Gastrocnemius medialis (tissue), 4 donors: ENCODE data around the gene ZNF160. TPM values are rescaled to one million over a fixed set of nuclear protein-coding genes. Genes with fewer than 3 reads are reported as not detected.

Experiments
- ATAC-seq, 2 donors: fragments of 150-250 bp; one replicate each; pipeline ENCODE4 v1.9.1; 2016
- DNase-seq, 2 donors: peaks; one replicate each; pipeline ENCODE4 v3.0.0-alpha.2; 2019
- H3K27ac ChIP-seq, 4 donors: fragments of 200-600 bp; sonication (generic); 1 replicate in 1 of 4; 2 replicates in 3 of 4; pipeline ENCODE4 v1.5.1; 2016 to 2018; ENCODE audit warnings: mild to moderate bottlenecking in 2 of 4, moderate library complexity in 1 of 4
- H3K27me3 ChIP-seq, 3 donors: fragments of 200-600 bp; sonication (generic) in 2 of 3; 1 replicate in 1 of 3; 2 replicates in 2 of 3; pipeline versions ENCODE4 v1.5.1 to v1.6.0; 2016 to 2019; ENCODE audit warnings: mild to moderate bottlenecking in 1 of 3, moderate library complexity in 1 of 3
- H3K36me3 ChIP-seq, 2 donors: fragments of 200-600 bp; sonication (generic) in 1 of 2; one replicate each; pipeline ENCODE4 v1.5.1; 2017 to 2018
- H3K4me1 ChIP-seq, 2 donors: fragments of 200-600 bp; sonication (generic) in 1 of 2; one replicate each; pipeline ENCODE4 v1.5.1; 2016 to 2017; ENCODE audit warnings: mild to moderate bottlenecking in 2 of 2
- H3K4me3 ChIP-seq, 4 donors: fragments of 200-600 bp; sonication (generic) in 3 of 4; 1 replicate in 1 of 4; 2 replicates in 3 of 4; pipeline ENCODE4 v1.5.1; 2016 to 2019; ENCODE audit warnings: mild to moderate bottlenecking in 2 of 4
- H3K9me3 ChIP-seq, 3 donors: fragments of 200-600 bp; sonication (generic) in 2 of 3; 1 replicate in 1 of 3; 2 replicates in 2 of 3; pipeline ENCODE4 v1.5.1; 2016 to 2019
- POLR2A ChIP-seq, 2 donors: fragments of 450-650 bp; IDR thresholded peaks; one replicate each; pipeline ENCODE4 v1.6.1; 2017; ENCODE audit warnings: antibody characterized with exemption in 2 of 2, mild to moderate bottlenecking in 2 of 2, moderate library complexity in 2 of 2
- in situ Hi-C, 4 donors: fragments of 200-750 bp; cut with MboI; loops; one replicate each; pipeline versions ENCODE4 v1.15.0 to v1.8.0; 2017; ENCODE audit warnings: low sequenced_read_pairs in 4 of 4
- intact Hi-C: fragments of 100-400 bp; cut with DNase I; formaldehyde crosslinking; loops from one replicate; pipeline ENCODE4 v1.15.1; 2023; ENCODE audit warnings: low total_unique reads
- total RNA-seq, 4 donors: library from RNA; depleted of rRNA; stranded (reverse); fragments of >200 nt; gene quantifications; one replicate each; pipeline versions ENCODE4 v1.1.0 to v1.2.3, GENCODE V29; 2016
- TF ChIP-seq, protein P1 (sequence below), 5 experiments: fragments of 450-650 bp in 3 of 5; fragments of 200-600 bp in 2 of 5; sonication (generic) in 2 of 5; IDR thresholded peaks in 4 of 5; conservative IDR thresholded peaks in 1 of 5; 1 replicate in 4 of 5; 2 replicates in 1 of 5; pipeline ENCODE4 v1.5.1; 2016 to 2019; ENCODE audit warnings: antibody characterized with exemption in 5 of 5, mild to moderate bottlenecking in 3 of 5, moderate library complexity in 3 of 5

ZNF160 gene
- total RNA-seq, 4 donors from 2014 or later: 8.3 to 20.7 (median 11.9) TPM

DNA sequence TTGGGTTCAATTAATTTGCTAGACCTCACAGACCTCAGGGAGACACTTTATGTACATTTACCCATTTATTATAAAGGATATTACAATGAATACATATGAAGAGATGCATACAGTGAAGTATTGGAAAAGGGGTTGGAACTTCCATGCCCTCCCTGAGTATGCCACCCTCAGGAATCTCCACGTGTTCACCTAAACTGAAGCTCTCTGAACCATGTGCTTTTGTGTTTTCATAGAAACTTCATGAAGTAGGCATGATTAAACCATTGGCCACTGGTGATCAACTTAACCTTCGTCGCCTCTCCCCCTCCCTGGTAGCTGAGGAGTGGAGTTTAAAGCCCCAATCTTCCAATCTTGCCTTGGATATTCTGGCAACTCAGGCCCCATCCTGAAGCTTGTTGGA, 20.3 kb downstream of the ZNF160 start:
- Histone ChIP-seq H3K36me3 (peaks cover 0 to 64% of the 10 kb centered on the region in 2 donors), H3K9me3 (peaks cover 0 to 4% (median 3%) of the 10 kb centered on the region in 3 donors), H3K4me1 (peaks cover 0 to 6% of the 10 kb centered on the region in 2 donors), H3K27ac (peak overlapping the region in 1 of 4 donors; percentile 3), H3K4me3 (no peak overlapping the region), H3K27me3 (no peaks in the 10 kb centered on the region)
- DNase-seq: no peak
- TF ChIP-seq, protein P1, sequence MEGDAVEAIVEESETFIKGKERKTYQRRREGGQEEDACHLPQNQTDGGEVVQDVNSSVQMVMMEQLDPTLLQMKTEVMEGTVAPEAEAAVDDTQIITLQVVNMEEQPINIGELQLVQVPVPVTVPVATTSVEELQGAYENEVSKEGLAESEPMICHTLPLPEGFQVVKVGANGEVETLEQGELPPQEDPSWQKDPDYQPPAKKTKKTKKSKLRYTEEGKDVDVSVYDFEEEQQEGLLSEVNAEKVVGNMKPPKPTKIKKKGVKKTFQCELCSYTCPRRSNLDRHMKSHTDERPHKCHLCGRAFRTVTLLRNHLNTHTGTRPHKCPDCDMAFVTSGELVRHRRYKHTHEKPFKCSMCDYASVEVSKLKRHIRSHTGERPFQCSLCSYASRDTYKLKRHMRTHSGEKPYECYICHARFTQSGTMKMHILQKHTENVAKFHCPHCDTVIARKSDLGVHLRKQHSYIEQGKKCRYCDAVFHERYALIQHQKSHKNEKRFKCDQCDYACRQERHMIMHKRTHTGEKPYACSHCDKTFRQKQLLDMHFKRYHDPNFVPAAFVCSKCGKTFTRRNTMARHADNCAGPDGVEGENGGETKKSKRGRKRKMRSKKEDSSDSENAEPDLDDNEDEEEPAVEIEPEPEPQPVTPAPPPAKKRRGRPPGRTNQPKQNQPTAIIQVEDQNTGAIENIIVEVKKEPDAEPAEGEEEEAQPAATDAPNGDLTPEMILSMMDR (IDR thresholded peaks at IDR 0.05 in 4 of 5, conservative IDR thresholded peaks at IDR 0.05 in 1 of 5): no peak
- TF ChIP-seq POLR2A (IDR thresholded peaks at IDR 0.05): no peak
- intact Hi-C loops: no loop called here
- no peak for ATAC-seq
- in situ Hi-C loops: no loop called here

DNA sequence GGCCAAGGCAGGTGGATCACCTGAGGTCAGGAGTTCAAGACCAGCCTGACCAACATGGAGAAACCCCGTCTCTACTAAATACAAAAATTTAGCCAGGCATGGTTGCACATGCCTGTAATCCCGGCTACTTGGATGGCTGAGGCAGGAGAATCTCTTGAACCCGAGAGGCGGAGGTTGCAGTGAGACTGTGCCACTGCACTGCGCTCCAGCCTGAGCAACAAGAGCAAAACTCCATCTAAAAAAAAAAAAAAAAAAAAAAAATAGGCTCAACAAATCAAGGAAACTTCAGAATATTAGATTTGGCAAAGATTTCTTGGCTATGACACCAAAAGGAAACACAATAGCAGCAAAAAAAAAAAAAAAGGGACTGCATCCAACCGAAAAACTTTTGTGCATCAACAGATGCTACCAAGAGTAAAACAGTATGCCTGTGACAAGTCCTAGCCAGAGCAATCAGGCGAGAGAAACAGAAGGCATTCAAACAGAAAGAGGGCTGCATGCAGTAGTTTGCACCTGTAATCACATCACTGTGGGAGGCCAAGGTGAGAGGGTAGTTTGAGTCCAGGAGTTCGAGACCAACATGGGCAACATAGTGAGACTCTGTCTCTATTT, 23.8 kb downstream of the ZNF160 start:
- intact Hi-C loops (no loop called here), in situ Hi-C loops (no loop called here)
- no peaks in the 10 kb centered on the region for H3K27me3 ChIP-seq
- ATAC-seq (peak in 1 of 2 donors; percentile 12), DNase-seq (no peak)
- no peak overlapping the region for H3K4me3 ChIP-seq
- peak overlapping the region in 3 of 4 donors; percentile 51 to 62 (median 61) for H3K27ac ChIP-seq
- peaks cover 0 to 4% (median 3%) of the 10 kb centered on the region in 3 donors for H3K9me3 ChIP-seq
- TF ChIP-seq, protein P1 (IDR thresholded peaks at IDR 0.05 in 4 of 5, conservative IDR thresholded peaks at IDR 0.05 in 1 of 5): no peak
- no peak for TF ChIP-seq POLR2A (IDR thresholded peaks at IDR 0.05)
- H3K4me1 ChIP-seq: peaks cover 0 to 2% of the 10 kb centered on the region in 2 donors
- H3K36me3 ChIP-seq: peaks cover 0 to 63% of the 10 kb centered on the region in 2 donors

DNA sequence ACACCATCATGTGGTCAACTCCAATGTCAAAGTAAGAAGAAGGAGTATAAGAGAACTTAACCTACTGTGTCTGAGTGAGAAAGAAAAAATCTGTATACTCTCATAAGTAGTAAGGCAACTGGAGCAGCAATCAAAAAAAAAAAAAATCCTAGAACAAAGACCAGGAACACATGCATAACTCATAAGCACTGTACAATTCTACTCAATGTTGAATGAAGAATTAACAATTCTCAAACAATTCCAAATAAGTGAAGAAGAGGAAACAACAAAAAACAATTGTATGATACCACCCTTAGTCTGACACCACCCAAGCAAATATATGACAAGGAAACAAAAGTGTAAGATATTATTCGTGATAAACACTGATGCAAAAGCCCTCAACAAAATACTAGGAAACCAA, 24.6 kb downstream of the ZNF160 start:
- Histone ChIP-seq H3K27me3 (no peaks in the 10 kb centered on the region), H3K9me3 (peaks cover 0 to 4% (median 3%) of the 10 kb centered on the region in 3 donors), H3K4me3 (no peak overlapping the region), H3K4me1 (peaks cover 0 to 2% of the 10 kb centered on the region in 2 donors), H3K36me3 (peaks cover 0 to 63% of the 10 kb centered on the region in 2 donors), H3K27ac (peak overlapping the region; percentile 10 to 62 (median 56))
- ATAC-seq (peak in 1 of 2 donors; percentile 50), DNase-seq (no peak)
- intact Hi-C loops (no loop called here), in situ Hi-C loops (no loop called here)
- TF ChIP-seq POLR2A (IDR thresholded peaks at IDR 0.05): no peak
- TF ChIP-seq, protein P1 (IDR thresholded peaks at IDR 0.05 in 4 of 5, conservative IDR thresholded peaks at IDR 0.05 in 1 of 5): no peak

DNA sequence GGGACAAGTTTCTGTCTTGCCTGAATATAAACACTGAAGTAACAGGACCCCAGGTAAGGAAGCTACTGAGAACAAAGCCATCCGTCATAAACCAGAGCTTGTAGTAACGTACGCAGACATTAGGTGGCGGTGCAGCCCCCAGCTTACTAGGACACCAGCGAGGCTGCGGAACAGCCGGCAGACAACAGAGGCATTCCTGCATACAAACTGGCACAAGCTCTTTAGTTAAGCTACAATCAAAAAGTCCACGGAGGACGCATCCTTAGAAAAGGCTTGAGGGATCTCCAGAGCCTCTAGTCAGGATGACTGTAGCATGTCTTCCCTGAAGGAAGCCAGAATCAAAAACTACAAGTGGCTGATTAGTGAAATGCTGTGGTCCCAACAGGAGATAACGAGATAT, 26.2 kb downstream of the ZNF160 start:
- in situ Hi-C loops: no loop called here
- peaks cover 4 to 65% of the 10 kb centered on the region in 2 donors for H3K36me3 ChIP-seq
- H3K4me1 ChIP-seq: peaks cover 0 to 2% of the 10 kb centered on the region in 2 donors
- DNase-seq (peak in 1 of 2 donors; percentile 14), ATAC-seq (no peak)
- no peaks in the 10 kb centered on the region for H3K27me3 ChIP-seq
- peak overlapping the region in 2 of 4 donors; percentile 18 to 51 for H3K27ac ChIP-seq
- peaks cover 0 to 9% (median 3%) of the 10 kb centered on the region in 3 donors for H3K9me3 ChIP-seq
- H3K4me3 ChIP-seq: no peak overlapping the region
- intact Hi-C loops: no loop called here
- no peak for TF ChIP-seq POLR2A (IDR thresholded peaks at IDR 0.05)
- TF ChIP-seq, protein P1 (IDR thresholded peaks at IDR 0.05 in 4 of 5, conservative IDR thresholded peaks at IDR 0.05 in 1 of 5): peak in 4 of 5 experiments; percentile 33 to 57 (median 42)
